GM12874 (cell line): Measurements from ENCODE around the gene ANKRD39.
A peak's percentile ranks its signal among the peaks of the same experiment; 100 is the strongest.

Experiments used
- TF ChIP-seq, protein P1 (sequence below): IDR thresholded peaks from 2 replicates; pipeline ENCODE4 v1.5.1; 2011; ENCODE audit warnings: low read depth, mild to moderate bottlenecking, control low read depth, low read length, moderate library complexity; ENCODE audit not compliant: insufficient read depth

The ANKRD39 gene, protein sequence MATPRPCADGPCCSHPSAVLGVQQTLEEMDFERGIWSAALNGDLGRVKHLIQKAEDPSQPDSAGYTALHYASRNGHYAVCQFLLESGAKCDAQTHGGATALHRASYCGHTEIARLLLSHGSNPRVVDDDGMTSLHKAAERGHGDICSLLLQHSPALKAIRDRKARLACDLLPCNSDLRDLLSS

DNA sequence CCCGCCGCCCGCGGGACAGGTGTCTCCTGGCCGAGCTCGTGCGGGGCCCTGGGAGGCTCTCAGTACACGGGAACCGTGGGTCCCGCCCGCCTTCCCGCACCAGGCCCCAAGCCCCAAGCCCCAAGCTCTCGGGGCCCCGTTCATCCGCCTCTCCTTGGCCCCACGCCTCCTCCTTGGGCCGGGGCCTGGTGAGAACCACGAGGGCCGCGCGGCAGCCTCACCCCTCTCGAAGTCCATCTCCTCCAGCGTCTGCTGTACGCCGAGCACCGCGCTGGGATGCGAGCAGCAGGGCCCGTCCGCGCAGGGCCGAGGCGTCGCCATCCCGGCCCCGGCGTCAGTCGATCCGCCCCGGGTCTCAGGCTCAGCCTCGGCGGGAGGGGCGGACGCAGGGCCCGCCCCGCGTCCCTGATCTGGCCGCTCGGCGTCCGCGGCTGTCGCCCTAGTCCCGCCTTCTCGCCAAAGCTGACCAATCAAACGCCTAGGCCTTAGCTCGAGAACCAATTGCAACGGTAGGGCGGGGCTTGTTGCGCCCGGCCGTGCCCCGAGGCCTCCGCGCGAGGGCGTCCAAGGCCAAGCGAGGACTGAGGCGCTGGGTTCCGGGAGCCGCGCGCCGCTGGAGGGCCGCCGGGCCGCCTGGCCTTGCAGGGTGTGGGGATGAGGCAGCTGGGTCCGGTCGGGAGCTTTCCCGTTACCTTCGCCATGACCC lies at the start of gene ANKRD39:
Gene ANKRD39 (minus strand): TSS at position 350 of the 706 bp plus-strand sequence. CDS start 29 bp downstream, at position 321.
- TF ChIP-seq, protein P1, sequence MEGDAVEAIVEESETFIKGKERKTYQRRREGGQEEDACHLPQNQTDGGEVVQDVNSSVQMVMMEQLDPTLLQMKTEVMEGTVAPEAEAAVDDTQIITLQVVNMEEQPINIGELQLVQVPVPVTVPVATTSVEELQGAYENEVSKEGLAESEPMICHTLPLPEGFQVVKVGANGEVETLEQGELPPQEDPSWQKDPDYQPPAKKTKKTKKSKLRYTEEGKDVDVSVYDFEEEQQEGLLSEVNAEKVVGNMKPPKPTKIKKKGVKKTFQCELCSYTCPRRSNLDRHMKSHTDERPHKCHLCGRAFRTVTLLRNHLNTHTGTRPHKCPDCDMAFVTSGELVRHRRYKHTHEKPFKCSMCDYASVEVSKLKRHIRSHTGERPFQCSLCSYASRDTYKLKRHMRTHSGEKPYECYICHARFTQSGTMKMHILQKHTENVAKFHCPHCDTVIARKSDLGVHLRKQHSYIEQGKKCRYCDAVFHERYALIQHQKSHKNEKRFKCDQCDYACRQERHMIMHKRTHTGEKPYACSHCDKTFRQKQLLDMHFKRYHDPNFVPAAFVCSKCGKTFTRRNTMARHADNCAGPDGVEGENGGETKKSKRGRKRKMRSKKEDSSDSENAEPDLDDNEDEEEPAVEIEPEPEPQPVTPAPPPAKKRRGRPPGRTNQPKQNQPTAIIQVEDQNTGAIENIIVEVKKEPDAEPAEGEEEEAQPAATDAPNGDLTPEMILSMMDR: peak; percentile 93

DNA sequence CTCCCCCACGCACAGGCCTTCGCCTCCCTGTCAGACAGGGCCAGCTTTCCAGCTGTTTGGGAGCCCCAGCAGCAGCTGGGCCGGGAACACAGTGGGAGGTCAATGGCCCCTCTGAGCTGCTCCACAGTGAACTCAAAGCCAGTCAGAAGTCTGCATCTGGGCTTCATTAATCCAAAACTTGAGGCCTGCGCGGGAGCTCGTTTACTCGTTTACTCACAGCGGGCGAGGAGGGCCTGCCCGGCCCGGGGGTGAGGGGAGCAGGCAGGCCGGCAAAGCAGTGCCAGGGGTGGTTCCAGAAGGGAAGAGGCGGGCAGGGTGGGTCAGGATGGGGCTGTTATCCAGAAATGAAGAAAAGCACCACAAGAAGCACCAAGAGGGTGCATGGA lies 48.9 kb upstream of the ANKRD39 start:
- TF ChIP-seq, protein P1: no peak

- TF ChIP-seq, protein P1: no peak
Measured at GRCh38 chr2:96903815-96904214, 46.0 kb upstream of the ANKRD39 start.

- TF ChIP-seq, protein P1: no peak
Measured at GRCh38 chr2:96903318-96903717, 45.5 kb upstream of the ANKRD39 start.

DNA sequence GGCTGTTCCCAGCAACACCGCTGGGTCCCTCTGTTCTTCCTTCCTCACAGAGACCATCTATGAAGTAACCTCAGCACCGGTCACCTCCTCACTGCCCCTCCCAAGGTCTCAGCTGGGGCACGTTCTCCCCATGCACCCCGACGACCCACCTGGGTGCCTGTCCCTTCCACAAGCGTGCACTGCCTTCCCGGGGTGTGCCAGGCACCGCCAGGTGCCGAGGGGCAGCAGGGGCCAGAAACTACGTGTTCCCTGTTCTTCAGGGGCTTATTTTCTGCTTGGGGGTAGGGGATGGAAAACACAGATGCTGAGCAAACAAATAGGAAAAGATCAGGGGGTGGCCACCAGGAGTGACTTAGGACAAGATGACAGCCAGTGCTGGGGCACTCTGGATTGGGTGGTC lies 42.4 kb upstream of the ANKRD39 start:
- TF ChIP-seq, protein P1: no peak

GRCh38 chr2:96899413-96899741 lies 41.6 kb upstream of the ANKRD39 start:
- TF ChIP-seq, protein P1: no peak

- TF ChIP-seq, protein P1: no peak
Measured at GRCh38 chr2:96898641-96899412, 41.0 kb upstream of the ANKRD39 start.
